ENCODE results near the gene TXNRD2.

TXNRD2 gene

GRCh38 chr22:19901577-19902244, 39.9 kb downstream of the TXNRD2 start:
- no peaks in the 10 kb centered on the region; the same call in 1 of the 2 replicates for H3K36me3 ChIP-seq (ENCODE audit: control insufficient read depth, insufficient read depth, low read length)
- no peaks in the 10 kb centered on the region for H3K27me3 ChIP-seq (replicated peaks; ENCODE audit: control insufficient read depth, insufficient read depth, low read length)
- TF ChIP-seq, protein P1, sequence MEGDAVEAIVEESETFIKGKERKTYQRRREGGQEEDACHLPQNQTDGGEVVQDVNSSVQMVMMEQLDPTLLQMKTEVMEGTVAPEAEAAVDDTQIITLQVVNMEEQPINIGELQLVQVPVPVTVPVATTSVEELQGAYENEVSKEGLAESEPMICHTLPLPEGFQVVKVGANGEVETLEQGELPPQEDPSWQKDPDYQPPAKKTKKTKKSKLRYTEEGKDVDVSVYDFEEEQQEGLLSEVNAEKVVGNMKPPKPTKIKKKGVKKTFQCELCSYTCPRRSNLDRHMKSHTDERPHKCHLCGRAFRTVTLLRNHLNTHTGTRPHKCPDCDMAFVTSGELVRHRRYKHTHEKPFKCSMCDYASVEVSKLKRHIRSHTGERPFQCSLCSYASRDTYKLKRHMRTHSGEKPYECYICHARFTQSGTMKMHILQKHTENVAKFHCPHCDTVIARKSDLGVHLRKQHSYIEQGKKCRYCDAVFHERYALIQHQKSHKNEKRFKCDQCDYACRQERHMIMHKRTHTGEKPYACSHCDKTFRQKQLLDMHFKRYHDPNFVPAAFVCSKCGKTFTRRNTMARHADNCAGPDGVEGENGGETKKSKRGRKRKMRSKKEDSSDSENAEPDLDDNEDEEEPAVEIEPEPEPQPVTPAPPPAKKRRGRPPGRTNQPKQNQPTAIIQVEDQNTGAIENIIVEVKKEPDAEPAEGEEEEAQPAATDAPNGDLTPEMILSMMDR (IDR thresholded peaks at IDR 0.05; ENCODE audit: insufficient read depth, low read length, poor library complexity, severe bottlenecking) = no peak
- DNase-seq (ENCODE audit: extremely low read depth, insufficient read length) = no peak
- no peak overlapping the region for H3K4me3 ChIP-seq (replicated peaks; ENCODE audit: low read depth, low read length)

DNA sequence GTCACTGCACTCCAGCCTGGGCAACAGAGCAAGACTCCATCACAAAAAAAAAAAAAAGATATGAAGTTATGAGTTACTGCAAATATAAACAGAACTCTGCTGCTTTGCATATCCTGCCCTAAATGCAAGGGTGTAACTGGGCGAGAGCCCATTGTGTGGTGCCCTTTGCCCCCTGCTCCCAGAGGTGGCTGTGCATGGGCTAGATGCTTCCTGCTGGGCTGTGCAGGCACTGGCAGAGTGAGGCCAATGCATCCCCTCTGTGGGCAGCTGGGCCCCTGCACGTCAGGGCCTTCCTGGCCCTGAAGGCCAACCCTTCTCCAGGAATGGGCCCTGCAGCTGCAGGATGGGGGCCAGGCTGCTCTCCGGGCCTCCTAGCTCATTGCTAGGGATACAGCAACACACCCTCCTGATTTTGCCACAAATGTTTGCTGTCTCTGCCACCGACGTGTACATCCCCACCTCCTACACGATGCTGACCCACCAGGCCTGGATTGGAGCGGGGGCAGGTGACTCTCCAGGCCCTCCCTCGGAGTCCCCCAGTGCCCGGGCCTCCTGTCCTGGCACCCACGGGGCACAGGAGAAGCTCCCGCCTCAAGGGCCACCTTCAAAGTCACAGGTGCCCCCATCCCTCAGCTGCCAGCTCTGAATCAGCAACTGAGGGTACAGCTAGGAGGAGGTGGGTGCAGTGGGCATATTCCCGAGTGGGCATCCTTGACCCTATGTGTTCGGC, 40.7 kb downstream of the TXNRD2 start:
- TF ChIP-seq, protein P1 (IDR thresholded peaks at IDR 0.05; ENCODE audit: insufficient read depth, low read length, poor library complexity, severe bottlenecking) = no peak
- no peak for DNase-seq (ENCODE audit: extremely low read depth, insufficient read length)
- Histone ChIP-seq H3K36me3 (ENCODE audit: control insufficient read depth, insufficient read depth, low read length) (no peaks in the 10 kb centered on the region; the same call in 1 of the 2 replicates), H3K27me3 (replicated peaks; ENCODE audit: control insufficient read depth, insufficient read depth, low read length) (no peaks in the 10 kb centered on the region), H3K4me3 (replicated peaks; ENCODE audit: low read depth, low read length) (no peak overlapping the region)

GRCh38 chr22:19898831-19899567, 42.6 kb downstream of the TXNRD2 start:
- H3K4me3 ChIP-seq (replicated peaks; ENCODE audit: low read depth, low read length) = no peak overlapping the region
- DNase-seq (ENCODE audit: extremely low read depth, insufficient read length) = no peak
- TF ChIP-seq, protein P1 (IDR thresholded peaks at IDR 0.05; ENCODE audit: insufficient read depth, low read length, poor library complexity, severe bottlenecking) = no peak

DNA sequence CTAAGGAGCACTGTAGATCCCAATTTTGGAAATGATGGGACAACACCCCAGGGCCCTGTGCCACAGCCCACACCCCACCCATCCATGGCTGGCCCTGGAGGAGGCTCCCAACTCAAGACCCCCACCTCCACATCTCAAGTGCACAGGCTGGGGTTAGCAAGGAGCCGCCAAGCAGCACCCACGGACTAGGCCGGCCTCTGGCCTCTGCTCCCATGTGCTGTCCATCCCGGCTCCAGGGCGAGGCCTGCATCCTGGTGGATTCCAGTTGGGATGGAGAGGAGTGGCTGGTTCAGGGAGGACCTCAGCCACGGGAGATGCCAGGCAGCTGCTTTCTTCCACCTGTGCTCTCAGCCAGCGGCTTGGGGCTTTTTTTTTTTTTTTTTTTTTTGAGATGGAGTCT, 43.5 kb downstream of the TXNRD2 start:
- Histone ChIP-seq H3K4me3 (replicated peaks; ENCODE audit: low read depth, low read length) (no peak overlapping the region), H3K27me3 (replicated peaks; ENCODE audit: control insufficient read depth, insufficient read depth, low read length) (no peaks in the 10 kb centered on the region), H3K36me3 (ENCODE audit: control insufficient read depth, insufficient read depth, low read length) (no peaks in the 10 kb centered on the region; the same call in none of the 2 replicates)
- DNase-seq (ENCODE audit: extremely low read depth, insufficient read length) = no peak
- TF ChIP-seq, protein P1 (IDR thresholded peaks at IDR 0.05; ENCODE audit: insufficient read depth, low read length, poor library complexity, severe bottlenecking) = no peak

More at GRCh38 chr22:19898831-19899567, 42.6 kb downstream of the TXNRD2 start:
- Histone ChIP-seq H3K27me3 (replicated peaks; ENCODE audit: control insufficient read depth, insufficient read depth, low read length) (no peaks in the 10 kb centered on the region), H3K36me3 (ENCODE audit: control insufficient read depth, insufficient read depth, low read length) (no peaks in the 10 kb centered on the region; the same call in none of the 2 replicates)

DNA sequence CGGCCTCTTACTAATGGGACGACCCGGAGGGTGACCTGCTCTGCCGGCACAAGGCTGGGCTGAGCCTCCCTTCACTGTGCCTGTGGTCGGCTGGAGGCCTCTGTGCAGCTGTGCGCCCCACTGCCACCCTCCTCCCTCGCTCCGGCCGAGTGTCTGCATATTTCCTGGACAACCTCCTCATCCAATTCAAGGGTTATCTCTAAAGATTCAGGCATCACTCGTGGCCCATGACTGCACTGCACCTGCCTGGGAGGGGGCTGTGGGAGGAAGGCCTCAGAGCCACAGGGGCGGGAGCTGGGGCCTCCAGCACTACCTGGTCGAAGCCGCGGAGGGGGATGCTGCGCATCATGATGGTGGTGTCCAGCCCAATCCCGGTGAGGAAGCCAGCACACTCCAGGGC, 43.9 kb downstream of the TXNRD2 start:
- DNase-seq (ENCODE audit: extremely low read depth, insufficient read length) = no peak
- Histone ChIP-seq H3K27me3 (replicated peaks; ENCODE audit: control insufficient read depth, insufficient read depth, low read length) (no peaks in the 10 kb centered on the region), H3K4me3 (replicated peaks; ENCODE audit: low read depth, low read length) (no peak overlapping the region), H3K36me3 (ENCODE audit: control insufficient read depth, insufficient read depth, low read length) (no peaks in the 10 kb centered on the region; the same call in none of the 2 replicates)
- TF ChIP-seq, protein P1 (IDR thresholded peaks at IDR 0.05; ENCODE audit: insufficient read depth, low read length, poor library complexity, severe bottlenecking) = no peak

Measured in GM06990 (cell line).